K562 (cell line): ENCODE results near the gene DENND4C. TPM values are rescaled to one million over a fixed set of nuclear protein-coding genes. Genes with fewer than 3 reads are reported as not detected.

Experiments used
- ATAC-seq: fragments of 200-7000 bp; cut with Tn5 transposase; 3 replicates; pipeline ENCODE4 v1.9.1; 2020; ENCODE audit warnings: moderate library complexity
- BruUV-seq: library from RNA; stranded (reverse); fragments of 400-500 nt; replicated peaks from 2 replicates; lab custom pipeline; 2021; lab: Mats Ljungman, UMichigan
- CTCF ChIA-PET: fragments of 300-600 bp; formaldehyde crosslinking; extraction: SDS; loops from one replicate; lab custom pipeline; 2021; ENCODE audit warnings: low intra/inter-chr PET ratio; lab: Yijun Ruan, JAX
- POLR2A ChIA-PET: fragments of 300-600, 350-650 bp; sonication (Branson Sonifier 250); formaldehyde crosslinking; extraction: SDS; loops from one replicate; lab custom pipeline; 2021; ENCODE audit warnings: antibody characterized with exemption, inconsistent platforms; lab: Yijun Ruan, JAX
- DNase-seq, 4 experiments: peaks; one replicate each; pipeline versions ENCODE4 v3.0.0 to v3.0.0-alpha.2; 2011 to 2018; ENCODE audit warnings: low spot score in 3 of 4, mixed read lengths in 3 of 4; ENCODE audit errors: extremely low read depth in 1 of 4
- FAIRE-seq: peaks from 2 replicates; lab custom pipeline; 2011; peaks lifted over from hg19 to GRCh38; lab: Jason Lieb, UNC
- H2AFZ ChIP-seq: 2 replicates; pipeline ENCODE4 v1.6.0; 2011; ENCODE audit warnings: low read depth, low read length, control low read depth, inconsistent platforms
- H3K27ac ChIP-seq: fragments of 200-600 bp; 3 replicates; pipeline ENCODE4 v1.8.0; 2011; ENCODE audit warnings: low read depth, mild to moderate bottlenecking, control low read depth, inconsistent platforms, low read length, moderate library complexity, mixed read lengths; ENCODE audit errors: extremely low read depth
- H3K27me3 ChIP-seq, 2 experiments: fragments of 300-600 bp in 1 of 2; 2 replicates in 1 of 2; 3 replicates in 1 of 2; pipeline versions ENCODE4 v1.6.0 to v1.8.0; 2011; ENCODE audit warnings: inconsistent platforms in 2 of 2, low read length in 2 of 2, mild to moderate bottlenecking in 1 of 2, mixed read lengths in 1 of 2, moderate library complexity in 1 of 2; ENCODE audit not compliant: control insufficient read depth in 2 of 2, insufficient read depth in 2 of 2
- H3K36me3 ChIP-seq: fragments of 300-600 bp; 3 replicates; pipeline ENCODE4 v1.8.0; 2011; ENCODE audit warnings: mild to moderate bottlenecking, low read length, inconsistent platforms; ENCODE audit not compliant: control insufficient read depth, insufficient read depth
- H3K4me1 ChIP-seq, 2 experiments: fragments of 200-600 bp in 1 of 2; replicated peaks in 1 of 2; 2 replicates in 1 of 2; 3 replicates in 1 of 2; pipeline versions ENCODE4 v1.5.1 to v1.8.0; 2011; ENCODE audit warnings: inconsistent platforms in 2 of 2, low read length in 2 of 2, mild to moderate bottlenecking in 1 of 2, mixed read lengths in 1 of 2, moderate library complexity in 1 of 2; ENCODE audit not compliant: control insufficient read depth in 2 of 2, insufficient read depth in 2 of 2
- H3K4me2 ChIP-seq: 2 replicates; pipeline ENCODE4 v1.6.1; 2011; ENCODE audit warnings: low read length, control low read depth, inconsistent platforms, mixed read lengths; ENCODE audit not compliant: insufficient read depth
- H3K4me3 ChIP-seq: fragments of 200-600 bp; sonication (generic), shearing (Covaris generic); 2 replicates; pipeline ENCODE4 v1.5.1; 2016; ENCODE audit warnings: control low read depth, inconsistent platforms
- H3K79me2 ChIP-seq: fragments of 200-600 bp; 3 replicates; pipeline ENCODE4 v1.8.0; 2011; ENCODE audit warnings: low read length, inconsistent platforms; ENCODE audit not compliant: control insufficient read depth, insufficient read depth
- H3K9ac ChIP-seq, 2 experiments: 2 replicates each; pipeline versions ENCODE4 v1.6.0 to v1.6.1; 2011; ENCODE audit warnings: low read depth in 2 of 2, low read length in 2 of 2, control low read depth in 1 of 2, inconsistent platforms in 1 of 2, mild to moderate bottlenecking in 1 of 2, mixed read lengths in 1 of 2; ENCODE audit not compliant: insufficient read depth in 1 of 2
- H3K9me1 ChIP-seq: one replicate; pipeline ENCODE4 v1.6.0; 2011; ENCODE audit warnings: inconsistent platforms, mild to moderate bottlenecking, low read length, moderate library complexity; ENCODE audit not compliant: control insufficient read depth, insufficient read depth
- H3K9me3 ChIP-seq: replicated peaks from 2 replicates; pipeline ENCODE4 v1.5.1; 2011; ENCODE audit warnings: low read depth, low read length, inconsistent platforms; ENCODE audit not compliant: control insufficient read depth, insufficient read depth
- H4K20me1 ChIP-seq: replicated peaks from 2 replicates; pipeline ENCODE4 v1.6.1; 2011; ENCODE audit warnings: low read length, inconsistent platforms, mixed read lengths; ENCODE audit not compliant: control insufficient read depth, insufficient read depth
- CEBPZ ChIP-seq: fragments of 150-350 bp; IDR thresholded peaks from 2 replicates; pipeline ENCODE4 v1.6.1; 2014; ENCODE audit warnings: low read depth, mild to moderate bottlenecking, low read length, borderline replicate concordance
- CHD1 ChIP-seq: fragments of 200-600 bp; sonication (generic); IDR thresholded peaks from one replicate; pipeline ENCODE4 v1.6.1; 2012; ENCODE audit warnings: mild to moderate bottlenecking, moderate library complexity, low read length, inconsistent platforms
- GABPA ChIP-seq: fragments of 200-800 bp; sonication (Bioruptor generic); conservative IDR thresholded peaks from 2 replicates; pipeline ENCODE4 v1.6.1; 2016; ENCODE audit warnings: low read depth, missing genetic modification characterization, missing compliant biosample characterization
- NR1H2 ChIP-seq: sonication (generic); formaldehyde crosslinking; IDR thresholded peaks from 2 replicates; pipeline ENCODE4 v1.4.0; 2020; ENCODE audit warnings: mild to moderate bottlenecking, missing genetic modification reagents
- PTBP1 ChIP-seq: fragments of 200-400 bp; formaldehyde crosslinking; IDR thresholded peaks from 2 replicates; pipeline ENCODE4 v1.6.1; 2017; ENCODE audit warnings: low read depth, low read length
- PYGO2 ChIP-seq: fragments of 450-650 bp; IDR thresholded peaks from 2 replicates; pipeline ENCODE4 v1.6.1; 2016; ENCODE audit warnings: mild to moderate bottlenecking, missing genetic modification characterization, moderate library complexity, missing compliant biosample characterization
- SRF ChIP-seq, 2 experiments: fragments of 250-450, 450-650 bp in 1 of 2; sonication (Bioruptor Pico) in 1 of 2; sonication (generic) in 1 of 2; formaldehyde crosslinking; IDR thresholded peaks; 2 replicates each; pipeline versions ENCODE4 v1.5.0 to v1.5.1; 2020 to 2022; ENCODE audit warnings: mild to moderate bottlenecking in 1 of 2, missing genetic modification reagents in 1 of 2
- ZNF212 ChIP-seq: fragments of 450-650 bp; formaldehyde crosslinking; IDR thresholded peaks from 2 replicates; pipeline ENCODE4 v1.4.0; 2020; ENCODE audit warnings: mild to moderate bottlenecking
- ZNF444 ChIP-seq: fragments of 250-450 bp; sonication (Bioruptor Pico); IDR thresholded peaks from 2 replicates; pipeline ENCODE4 v1.4.0; 2020; ENCODE audit warnings: mild to moderate bottlenecking, moderate library complexity
- ZNF740 ChIP-seq, 3 experiments: fragments of 200-800 bp in 1 of 3; sonication (Bioruptor generic) in 1 of 3; sonication (generic) in 1 of 3; formaldehyde crosslinking in 1 of 3; IDR thresholded peaks; 2 replicates each; pipeline versions ENCODE4 v1.6.1 to v1.8.0; 2016 to 2022; ENCODE audit warnings: mild to moderate bottlenecking in 2 of 3, missing compliant biosample characterization in 2 of 3, missing genetic modification characterization in 2 of 3, missing genetic modification reagents in 1 of 3
- ZNF76 ChIP-seq: fragments of 250-450 bp; sonication (Bioruptor Pico); IDR thresholded peaks from 2 replicates; pipeline ENCODE4 v1.4.0; 2020; ENCODE audit warnings: mild to moderate bottlenecking, moderate library complexity, borderline replicate concordance
- WGBS: fragments of 100-300 bp; shearing (Covaris generic); methylation state at CpG from one replicate; pipeline ENCODE4 v1.1.6; 2016; ENCODE audit warnings: low coverage, mixed read lengths; ENCODE audit not compliant: insufficient coverage; ENCODE audit errors: missing lambda C conversion rate; 5-methylcytosine and 5-hydroxymethylcytosine counted together
- in situ Hi-C: fragments of 300-500 bp; cut with MboI; formaldehyde crosslinking; loops from 4 replicates; pipeline ENCODE4 v1.15.0; 2018; ENCODE audit warnings: inconsistent platforms, mixed read lengths
- intact Hi-C: fragments of 100-400 bp; cut with micrococcal nuclease; formaldehyde crosslinking; loops from 2 replicates; pipeline ENCODE4 v1.14.2; 2022
- polyA plus RNA-seq, 8 experiments: library from polyadenylated mRNA; depleted of rRNA in 4 of 8; stranded (reverse) in 5 of 8; unstranded in 3 of 8; fragments of >200 nt; fragmentation: Nextera tagmentation in 2 of 8; fragmentation: Illumina TruSeq in 1 of 8; extraction: Ambion mirVana in 2 of 8; extraction: Trizol in 1 of 8; gene quantifications; 2 replicates each; pipeline versions ENCODE4 v1.2.1 to v1.2.3, GENCODE V29; 2011 to 2014; ENCODE audit warnings: inconsistent platforms in 1 of 8, missing spikeins in 1 of 8
- total RNA-seq, 7 experiments: library from RNA; depleted of rRNA in 6 of 7; stranded (reverse); fragments of >200 nt in 6 of 7; fragmentation: Illumina TruSeq in 2 of 7; extraction: Trizol in 2 of 7; gene quantifications; 2 replicates each; pipeline versions ENCODE4 v1.2.1 to v1.2.3, GENCODE V29; 2011 to 2021; ENCODE audit warnings: low replicate concordance in 1 of 7
- TF ChIP-seq, protein P1 (sequence below): fragments of 250-450 bp; sonication (Bioruptor Pico); IDR thresholded peaks from 2 replicates; pipeline ENCODE4 v1.5.0; 2021; ENCODE audit warnings: mild to moderate bottlenecking, moderate library complexity

The DENND4C gene
- total and polyA plus RNA-seq, 9 of the 15 experiments (the other 6 are each of a cell fraction or from before 2014, with no cell fraction given) = 4.8 to 31.8 (median 13.9) TPM

- no peak for TF ChIP-seq ZNF740 (CRISPR knock-in tag; IDR thresholded peaks at IDR 0.05)
- no peak for TF ChIP-seq ZNF740 (tag; IDR thresholded peaks at IDR 0.05)
- no peak for TF ChIP-seq CEBPZ
- TF ChIP-seq ZNF444 = no peak
- TF ChIP-seq, all 486 proteins: peak for 3
Observed at GRCh38 chr9:19252174-19252884, 21.8 kb downstream of the DENND4C start (continued).

DNA sequence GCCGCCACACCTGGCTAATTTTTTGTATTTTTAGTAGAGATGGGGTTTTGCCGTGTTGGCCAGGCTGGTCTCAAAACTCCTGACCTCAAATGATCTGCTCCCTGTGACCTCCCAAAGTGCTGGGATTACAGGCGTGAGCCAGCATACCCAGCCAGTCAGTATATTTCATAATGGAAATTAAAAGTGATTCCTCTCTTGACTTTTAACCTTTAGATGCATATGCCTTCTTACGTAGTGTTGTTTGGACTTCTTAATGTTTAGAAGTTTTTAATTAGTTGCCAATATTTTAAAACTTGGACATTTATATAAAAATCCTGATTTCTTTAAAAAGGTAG, 22.4 kb downstream of the DENND4C start:
- WGBS = 68% methylated on average over 4 of the region's 4 CpGs
- no peaks in the 10 kb centered on the region for H3K9me3 ChIP-seq
- no peaks in the 10 kb centered on the region for H4K20me1 ChIP-seq
- no peaks in the 10 kb centered on the region; a peak in 1 of 5 replicates for H3K4me1 ChIP-seq
- ChIA-PET CTCF (no interaction called here), POLR2A (no interaction called here)
- no peak overlapping the region for H3K9ac ChIP-seq
- no peaks in the 10 kb centered on the region for H3K27me3 ChIP-seq
- no peak for DNase-seq
- in situ Hi-C loops (no loop called here), intact Hi-C loops (no loop called here)
- H2AFZ ChIP-seq = no peak overlapping the region
- H3K36me3 ChIP-seq = no peaks in the 10 kb centered on the region
- BruUV-seq = no TSS peak
- no peak overlapping the region for H3K4me3 ChIP-seq
- ATAC-seq = no peak
- H3K9me1 ChIP-seq = no peaks in the 10 kb centered on the region
- H3K4me2 ChIP-seq = no peak overlapping the region
- H3K79me2 ChIP-seq = peaks cover 48% of the 10 kb centered on the region
- FAIRE-seq = no peak
- no peak overlapping the region for H3K27ac ChIP-seq
- no peak for TF ChIP-seq ZNF76
- TF ChIP-seq NR1H2 = no peak
- no peak for TF ChIP-seq PTBP1
- no peak for TF ChIP-seq CHD1
- no peak for TF ChIP-seq SRF (CRISPR knock-in tag; IDR thresholded peaks at IDR 0.05)
- TF ChIP-seq, protein P1, sequence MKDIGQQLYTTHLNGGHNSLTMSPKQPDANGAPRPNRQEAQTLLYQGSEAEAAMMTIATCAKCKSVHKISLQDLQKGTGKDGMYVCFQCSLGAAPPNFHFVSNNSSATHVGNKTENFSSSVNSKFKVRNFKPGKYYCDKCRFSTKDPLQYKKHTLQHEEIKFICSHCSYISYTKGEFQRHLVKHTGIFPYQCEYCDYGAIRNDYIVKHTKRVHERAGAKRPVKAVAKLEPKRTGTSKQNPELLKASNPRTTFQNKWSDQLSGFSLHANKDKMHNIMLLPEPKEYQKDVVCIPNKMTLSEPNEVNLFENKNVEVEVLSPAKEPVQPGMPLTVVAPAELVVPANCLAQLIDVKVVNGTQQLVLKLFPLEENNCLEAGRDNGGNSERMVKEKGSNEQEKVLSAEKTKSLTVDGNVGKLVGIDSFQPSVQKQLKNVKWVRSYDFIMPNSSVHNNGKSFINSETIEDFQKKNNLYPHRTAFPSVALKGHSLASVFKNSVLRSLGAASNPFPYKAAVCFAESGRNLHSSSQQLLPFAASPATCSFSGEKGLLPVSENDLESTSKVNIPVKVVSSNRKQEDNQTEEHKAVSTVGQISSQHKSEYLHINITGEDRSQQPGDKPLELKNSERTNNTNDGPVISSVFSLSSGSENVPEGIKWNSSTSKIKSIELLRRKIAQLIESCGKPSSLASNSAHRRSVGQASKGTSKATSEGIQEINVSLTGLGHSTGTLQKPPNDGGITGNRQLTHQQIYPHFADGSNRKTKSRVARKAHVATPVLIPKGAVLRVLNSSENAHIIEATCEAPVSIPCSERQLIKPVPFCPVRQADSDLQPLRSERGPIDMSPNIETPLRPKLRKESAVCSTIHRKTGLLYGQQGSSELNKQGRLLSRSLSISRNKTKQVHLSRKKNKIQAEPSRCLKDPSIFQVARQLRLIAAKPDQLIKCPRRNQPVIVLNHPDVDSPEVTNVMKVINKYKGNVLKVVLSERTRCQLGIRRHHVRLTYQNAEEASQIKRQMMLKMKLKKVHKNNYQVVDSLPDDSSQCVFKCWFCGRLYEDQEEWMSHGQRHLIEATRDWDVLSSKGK (CRISPR knock-in tag) = no peak
- TF ChIP-seq GABPA (tag) = no peak
- TF ChIP-seq PYGO2 (tag) = no peak
- TF ChIP-seq ZNF212 (CRISPR knock-in tag) = no peak
